Endodermal cell (in vitro differentiated cells): ENCODE data around the gene NSG1. TPM values are rescaled to one million over a fixed set of nuclear protein-coding genes. Genes with fewer than 3 reads are reported as not detected.
"Not testable (repeated sequence)": the region's sequence is repeated elsewhere in the genome, so short reads cannot be mapped to it uniquely, and the experiment has no call there.

Experiments
- DNase-seq: peaks from one replicate; pipeline ENCODE4 v3.0.0-alpha.2; 2017
- H3K27ac ChIP-seq: 2 replicates; pipeline ENCODE4 v1.5.1; 2013; ENCODE audit warnings: mild to moderate bottlenecking, low read depth, low read length, moderate library complexity
- H3K27me3 ChIP-seq: 2 replicates; pipeline ENCODE4 v1.6.1; 2013; ENCODE audit warnings: mild to moderate bottlenecking, low read length, moderate library complexity; ENCODE audit not compliant: insufficient read depth, control insufficient read depth, poor library complexity, severe bottlenecking
- H3K36me3 ChIP-seq: 2 replicates; pipeline ENCODE4 v1.7.0; 2013; ENCODE audit warnings: mild to moderate bottlenecking, low read length, moderate library complexity; ENCODE audit not compliant: control insufficient read depth, insufficient read depth
- H3K4me1 ChIP-seq: one replicate; pipeline ENCODE4 v1.7.0; 2013; ENCODE audit warnings: low read length; ENCODE audit not compliant: control insufficient read depth, insufficient read depth
- H3K4me3 ChIP-seq: 2 replicates; pipeline ENCODE4 v1.5.1; 2013; ENCODE audit warnings: mild to moderate bottlenecking, low read length, moderate library complexity
- H3K9ac ChIP-seq: 2 replicates; pipeline ENCODE4 v1.6.1; 2013; ENCODE audit warnings: mild to moderate bottlenecking, low read length, moderate library complexity; ENCODE audit not compliant: poor library complexity, severe bottlenecking; ENCODE audit errors: extremely low read depth
- H3K9me3 ChIP-seq: 2 replicates; pipeline ENCODE4 v1.6.1; 2013; ENCODE audit warnings: mild to moderate bottlenecking, low read length, moderate library complexity; ENCODE audit not compliant: control insufficient read depth
- H3K27ac Mint-ChIP-seq: 2 replicates; pipeline ENCODE4 v1.8.0; 2020; ENCODE audit warnings: mixed read lengths
- H3K27me3 Mint-ChIP-seq: 2 replicates; pipeline ENCODE4 v1.8.0; 2021; ENCODE audit warnings: mild to moderate bottlenecking, mixed read lengths; ENCODE audit not compliant: insufficient read depth
- H3K36me3 Mint-ChIP-seq: 2 replicates; pipeline ENCODE4 v1.8.0; 2020; ENCODE audit warnings: low read depth, mixed read lengths
- H3K4me1 Mint-ChIP-seq: 2 replicates; pipeline ENCODE4 v1.8.0; 2020; ENCODE audit warnings: mixed read lengths
- H3K4me3 Mint-ChIP-seq: 2 replicates; pipeline ENCODE4 v1.8.0; 2020; ENCODE audit warnings: mild to moderate bottlenecking, moderate library complexity, mixed read lengths
- H3K9me3 Mint-ChIP-seq: 2 replicates; pipeline ENCODE4 v1.8.0; 2020; ENCODE audit warnings: mild to moderate bottlenecking, mixed read lengths
- CTCF ChIP-seq: fragments of 200-600 bp; sonication (generic); conservative IDR thresholded peaks from 2 replicates; pipeline ENCODE4 v1.5.0; 2021; ENCODE audit warnings: antibody characterized with exemption, mild to moderate bottlenecking
- WGBS, 2 experiments: methylation state at CpG; one replicate each; pipeline versions ENCODE4 v1.1.5 to v1.1.7; 2013; ENCODE audit warnings: missing lambda C conversion rate in 2 of 2, mixed read lengths in 1 of 2; ENCODE audit not compliant: insufficient coverage in 1 of 2, insufficient read length in 1 of 2; 5-methylcytosine and 5-hydroxymethylcytosine counted together
- total RNA-seq, 2 donors: library from RNA; stranded (reverse); fragmentation: NEBNext Ultra II Directional in 1 of 2; extraction: Animal tissue kit (Norgen Biotek cat#: 25700) in 1 of 2; gene quantifications; 2 replicates in 1 of 2; 3 replicates in 1 of 2; pipeline ENCODE4 v1.2.1, GENCODE V29; 2021

Gene NSG1
- total RNA-seq, 2 donors from 2014 or later = 1.8 to 6.0 TPM

GRCh38 chr4:4347585-4347984 lies 39.3 kb upstream of the NSG1 start:
- peaks cover 14% of the 10 kb centered on the region for H3K4me1 Mint-ChIP-seq
- no peaks in the 10 kb centered on the region for H3K27me3 ChIP-seq
- H3K27me3 Mint-ChIP-seq = peaks cover 4% of the 10 kb centered on the region
- H3K27ac Mint-ChIP-seq = peak overlapping the region; percentile 36
- no peaks in the 10 kb centered on the region for H3K9me3 ChIP-seq
- H3K9me3 Mint-ChIP-seq = peaks cover 11% of the 10 kb centered on the region
- 6% methylated on average over 1 of the region's 1 CpG; no CpG with 5 or more reads in 1 of the 2 experiments for WGBS, 2 experiments
- no peak for TF ChIP-seq CTCF
- no peak overlapping the region for H3K9ac ChIP-seq
- no peaks in the 10 kb centered on the region for H3K36me3 Mint-ChIP-seq
- H3K27ac ChIP-seq = no peak overlapping the region
- H3K4me3 Mint-ChIP-seq = no peak overlapping the region
- DNase-seq = no peak
- H3K4me3 ChIP-seq = no peak overlapping the region
- no peaks in the 10 kb centered on the region for H3K36me3 ChIP-seq
- no peaks in the 10 kb centered on the region for H3K4me1 ChIP-seq

- H3K4me3 ChIP-seq, DNase-seq, H3K9ac ChIP-seq, H3K27me3 Mint-ChIP-seq, H3K27me3 ChIP-seq, H3K27ac ChIP-seq, H3K36me3 Mint-ChIP-seq, H3K9me3 ChIP-seq, H3K36me3 ChIP-seq, H3K4me3 Mint-ChIP-seq, H3K27ac Mint-ChIP-seq, H3K4me1 ChIP-seq: not testable (repeated sequence)
- Mint-ChIP-seq H3K9me3 (peaks cover 11% of the 10 kb centered on the region), H3K4me1 (peaks cover 14% of the 10 kb centered on the region)
- 82 to 83% methylated on average over 7 to 8 of the region's 9 CpGs for WGBS, 2 experiments
Measured at GRCh38 chr4:4348585-4348984, 38.3 kb upstream of the NSG1 start.

- Mint-ChIP-seq H3K4me3 (no peak overlapping the region), H3K4me1 (peaks cover 14% of the 10 kb centered on the region), H3K36me3 (no peaks in the 10 kb centered on the region), H3K9me3 (peaks cover 11% of the 10 kb centered on the region), H3K27me3 (peaks cover 9% of the 10 kb centered on the region), H3K27ac (no peak overlapping the region)
- WGBS, 2 experiments = 91 to 100% methylated on average over 2 to 3 of the region's 3 CpGs
- Histone ChIP-seq H3K27ac (no peak overlapping the region), H3K4me1 (no peaks in the 10 kb centered on the region), H3K4me3 (no peak overlapping the region), H3K9ac (no peak overlapping the region), H3K27me3 (no peaks in the 10 kb centered on the region), H3K36me3 (no peaks in the 10 kb centered on the region), H3K9me3 (no peaks in the 10 kb centered on the region)
- no peak for TF ChIP-seq CTCF
- no peak for DNase-seq
Measured at GRCh38 chr4:4349867-4350266, 37.0 kb upstream of the NSG1 start.

GRCh38 chr4:4350909-4351308 lies 36.0 kb upstream of the NSG1 start:
- H3K4me3 ChIP-seq = no peak overlapping the region
- no peak overlapping the region for H3K27ac ChIP-seq
- Mint-ChIP-seq H3K27me3 (peaks cover 9% of the 10 kb centered on the region), H3K9me3 (peaks cover 11% of the 10 kb centered on the region), H3K4me3 (no peak overlapping the region), H3K36me3 (no peaks in the 10 kb centered on the region), H3K27ac (no peak overlapping the region), H3K4me1 (peaks cover 16% of the 10 kb centered on the region)
- no peak for TF ChIP-seq CTCF
- H3K4me1 ChIP-seq = no peaks in the 10 kb centered on the region
- WGBS, 2 experiments = 86 to 96% methylated on average over 3 to 4 of the region's 4 CpGs
- no peaks in the 10 kb centered on the region for H3K36me3 ChIP-seq
- no peaks in the 10 kb centered on the region for H3K9me3 ChIP-seq
- DNase-seq = no peak
- no peak overlapping the region for H3K9ac ChIP-seq
- H3K27me3 ChIP-seq = no peaks in the 10 kb centered on the region
